Keratinocyte (primary cell): Measurements from ENCODE around the gene MMP23B.

ENCODE experiments used
- EZH2 ChIP-seq: IDR thresholded peaks from one replicate; pipeline ENCODE4 v1.6.1; 2012; ENCODE audit warnings: inconsistent platforms, mild to moderate bottlenecking, low read length, moderate library complexity
- TF ChIP-seq, protein P1 (sequence below), 3 experiments: IDR thresholded peaks in 1 of 3; conservative IDR thresholded peaks in 1 of 3; optimal IDR thresholded peaks in 1 of 3; 2 replicates in 2 of 3; 3 replicates in 1 of 3; pipeline versions ENCODE3 to v1.5.1; 2011; ENCODE audit warnings: low read length in 3 of 3, mild to moderate bottlenecking in 3 of 3, moderate library complexity in 2 of 3, control low read depth in 1 of 3, inconsistent platforms in 1 of 3; ENCODE audit not compliant: insufficient read depth in 2 of 3; ENCODE audit errors: extremely low read depth in 1 of 3

DNA sequence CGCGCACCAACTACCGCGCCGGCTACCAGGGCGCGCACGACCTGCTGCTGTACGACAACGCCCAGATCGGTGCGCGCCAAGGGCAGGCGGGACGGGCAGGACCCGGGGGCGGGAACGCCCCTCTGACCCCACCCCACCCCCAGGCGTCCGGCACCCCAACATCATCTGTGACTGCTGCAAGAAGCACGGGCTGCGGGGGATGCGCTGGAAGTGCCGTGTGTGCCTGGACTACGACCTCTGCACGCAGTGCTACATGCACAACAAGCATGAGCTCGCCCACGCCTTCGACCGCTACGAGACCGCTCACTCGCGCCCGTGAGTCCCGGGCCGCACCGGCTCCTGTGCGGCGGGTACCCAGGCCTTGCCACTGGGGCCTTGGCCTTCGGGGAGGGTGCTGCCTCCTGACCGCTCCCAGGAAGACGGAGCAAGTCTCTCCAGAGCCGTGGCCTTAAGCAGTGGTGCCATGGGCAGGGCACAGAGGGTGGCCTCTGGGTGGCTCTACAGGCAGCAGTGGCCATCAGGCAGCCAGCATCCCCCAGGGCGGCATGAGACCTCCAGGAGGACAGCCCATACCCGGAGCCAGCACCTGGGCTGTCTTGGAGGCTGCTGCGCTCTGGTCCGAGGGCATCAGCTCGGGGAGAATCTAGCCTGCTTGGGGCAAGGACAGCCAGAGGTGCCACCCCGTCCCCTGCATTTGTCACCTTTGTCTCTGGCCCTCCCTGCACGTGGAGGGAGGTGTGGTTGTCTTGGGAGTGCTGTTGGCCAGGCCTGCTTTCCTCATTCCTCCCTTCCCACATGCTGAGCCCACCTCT is 8.1 kb upstream of the MMP23B start:
- TF ChIP-seq, protein P1, sequence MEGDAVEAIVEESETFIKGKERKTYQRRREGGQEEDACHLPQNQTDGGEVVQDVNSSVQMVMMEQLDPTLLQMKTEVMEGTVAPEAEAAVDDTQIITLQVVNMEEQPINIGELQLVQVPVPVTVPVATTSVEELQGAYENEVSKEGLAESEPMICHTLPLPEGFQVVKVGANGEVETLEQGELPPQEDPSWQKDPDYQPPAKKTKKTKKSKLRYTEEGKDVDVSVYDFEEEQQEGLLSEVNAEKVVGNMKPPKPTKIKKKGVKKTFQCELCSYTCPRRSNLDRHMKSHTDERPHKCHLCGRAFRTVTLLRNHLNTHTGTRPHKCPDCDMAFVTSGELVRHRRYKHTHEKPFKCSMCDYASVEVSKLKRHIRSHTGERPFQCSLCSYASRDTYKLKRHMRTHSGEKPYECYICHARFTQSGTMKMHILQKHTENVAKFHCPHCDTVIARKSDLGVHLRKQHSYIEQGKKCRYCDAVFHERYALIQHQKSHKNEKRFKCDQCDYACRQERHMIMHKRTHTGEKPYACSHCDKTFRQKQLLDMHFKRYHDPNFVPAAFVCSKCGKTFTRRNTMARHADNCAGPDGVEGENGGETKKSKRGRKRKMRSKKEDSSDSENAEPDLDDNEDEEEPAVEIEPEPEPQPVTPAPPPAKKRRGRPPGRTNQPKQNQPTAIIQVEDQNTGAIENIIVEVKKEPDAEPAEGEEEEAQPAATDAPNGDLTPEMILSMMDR (optimal IDR thresholded peaks at IDR 0.05 in 1 of 3, IDR thresholded peaks at IDR 0.05 in 1 of 3, conservative IDR thresholded peaks at IDR 0.05 in 1 of 3; ENCODE audit: extremely low read depth in 1 of 3, insufficient read depth in 2 of 3, low read length in 3 of 3), result no peak
- no peak for TF ChIP-seq EZH2
